Fibroblast of skin of scalp (primary cell): ENCODE measurements around the gene LYPD1.

ENCODE experiments used
- DNase-seq: peaks from one replicate; pipeline ENCODE4 v3.0.0-alpha.2; 2013

The LYPD1 gene

DNA sequence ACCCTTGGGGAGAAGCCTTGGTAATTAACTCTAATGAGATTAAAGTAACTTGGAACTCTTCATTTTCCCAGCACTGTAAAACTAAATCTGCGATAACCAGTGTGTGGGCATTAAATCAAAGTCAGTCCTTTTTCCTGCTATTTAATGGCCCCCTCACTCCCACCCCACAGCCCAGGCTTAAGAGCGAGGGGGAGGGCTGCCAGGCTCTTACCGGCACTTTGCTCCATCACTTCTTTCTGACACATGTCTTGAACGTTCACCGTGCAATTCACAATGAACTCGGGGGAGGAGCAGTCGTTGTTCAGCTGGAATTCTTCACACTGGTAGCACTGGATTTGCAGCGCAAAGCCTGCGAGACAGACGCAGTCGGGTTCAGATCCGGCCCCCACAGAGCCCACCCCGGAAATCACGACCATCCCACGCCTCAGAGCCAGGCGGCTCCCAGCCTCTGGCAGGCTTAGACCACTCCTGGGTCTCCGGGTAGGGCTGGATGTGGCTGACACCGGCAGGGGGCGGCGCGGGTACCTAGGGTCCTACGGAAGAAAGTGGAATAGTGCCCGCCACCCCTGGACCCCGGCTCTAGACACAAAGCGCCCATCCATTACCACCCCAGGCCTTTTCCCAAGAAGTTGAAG lies 1.7 kb downstream of the LYPD1 start:
- no peak for DNase-seq

DNA sequence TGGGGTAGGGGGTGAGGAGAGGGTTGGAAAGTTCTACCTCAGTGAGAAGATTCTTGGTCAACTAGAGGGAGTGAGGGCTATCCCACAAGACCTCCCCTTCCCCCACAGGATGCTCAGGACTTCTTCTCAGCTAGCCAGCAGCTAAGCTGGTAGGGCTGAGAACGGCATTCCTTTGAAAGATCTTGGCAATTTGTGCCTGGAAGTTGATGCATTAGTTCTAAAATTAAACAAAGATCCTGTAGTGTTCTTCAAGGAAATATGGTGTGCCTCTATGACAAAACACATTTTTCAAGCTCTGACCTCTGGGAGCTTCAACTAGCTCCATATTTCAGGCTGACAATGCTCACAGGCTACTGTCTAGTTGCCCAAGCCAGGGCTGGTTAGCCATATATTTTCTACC lies 2.3 kb downstream of the LYPD1 start:
- DNase-seq = peak; percentile 37

DNA sequence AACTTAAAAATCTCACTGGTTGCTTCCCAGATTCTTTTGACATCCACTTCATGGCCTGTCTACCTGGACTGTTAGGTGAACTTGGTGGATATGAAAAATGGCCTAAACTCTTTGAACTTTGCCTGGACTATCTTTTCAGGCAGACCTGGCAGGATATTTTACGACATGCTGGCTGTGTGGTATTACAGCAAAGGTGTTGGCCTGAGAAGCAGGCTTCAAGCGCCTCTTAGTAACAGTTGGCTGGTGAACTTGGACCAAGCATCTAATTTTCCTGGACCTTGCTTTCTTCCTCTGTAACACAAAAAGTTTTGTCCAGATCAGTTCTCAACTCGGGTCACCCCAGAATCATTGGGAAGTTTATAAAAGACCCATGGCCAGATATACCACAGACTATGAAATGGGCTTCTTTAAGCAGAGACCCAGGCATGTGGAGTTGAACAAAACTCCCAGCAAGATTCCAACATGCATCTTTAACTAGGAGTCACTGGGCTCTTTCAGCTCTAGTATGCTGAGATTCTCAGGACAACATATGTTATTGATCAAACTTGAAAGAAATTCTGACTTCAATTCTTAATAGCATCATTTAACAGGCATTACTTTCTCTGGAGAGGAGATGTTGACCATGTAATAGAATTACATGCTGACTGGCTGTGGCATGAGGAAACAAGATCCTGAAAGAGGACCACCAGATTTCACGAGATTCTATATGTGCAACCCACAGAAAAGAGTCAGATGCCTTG lies 4.4 kb downstream of the LYPD1 start:
- DNase-seq = no peak

GRCh38 chr2:132664096-132664495 lies 5.9 kb downstream of the LYPD1 start:
- no peak for DNase-seq

GRCh38 chr2:132662732-132663131 lies 7.3 kb downstream of the LYPD1 start:
- no peak for DNase-seq

GRCh38 chr2:132659331-132659730 lies 10.7 kb downstream of the LYPD1 start:
- DNase-seq = no peak

GRCh38 chr2:132656266-132656975 lies 13.6 kb downstream of the LYPD1 start:
- DNase-seq = no peak

- no peak for DNase-seq
These were observed 15.0 kb downstream of the LYPD1 start for GRCh38 chr2:132654968-132655367.

- DNase-seq = no peak
These were observed 15.7 kb downstream of the LYPD1 start for GRCh38 chr2:132654335-132654734.

DNA sequence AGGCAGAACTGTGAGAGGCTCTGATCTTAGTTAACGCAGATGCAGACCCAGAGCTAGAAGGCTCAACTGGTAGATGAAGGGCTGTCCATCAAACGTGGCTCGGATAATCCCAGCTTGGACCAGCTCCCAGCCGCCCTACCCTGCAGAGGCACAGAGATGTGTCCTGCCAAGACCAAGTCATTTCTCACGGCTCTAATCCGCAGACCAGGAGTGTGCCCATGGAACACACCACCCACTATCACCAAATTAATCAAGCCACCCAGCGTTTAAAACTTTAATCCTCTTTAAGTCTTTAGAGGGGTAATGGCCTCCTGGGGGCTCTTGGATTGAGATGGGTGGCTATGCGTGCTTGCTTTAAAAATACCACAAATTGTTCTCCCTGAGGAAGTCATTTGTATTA lies 17.5 kb downstream of the LYPD1 start:
- no peak for DNase-seq

DNA sequence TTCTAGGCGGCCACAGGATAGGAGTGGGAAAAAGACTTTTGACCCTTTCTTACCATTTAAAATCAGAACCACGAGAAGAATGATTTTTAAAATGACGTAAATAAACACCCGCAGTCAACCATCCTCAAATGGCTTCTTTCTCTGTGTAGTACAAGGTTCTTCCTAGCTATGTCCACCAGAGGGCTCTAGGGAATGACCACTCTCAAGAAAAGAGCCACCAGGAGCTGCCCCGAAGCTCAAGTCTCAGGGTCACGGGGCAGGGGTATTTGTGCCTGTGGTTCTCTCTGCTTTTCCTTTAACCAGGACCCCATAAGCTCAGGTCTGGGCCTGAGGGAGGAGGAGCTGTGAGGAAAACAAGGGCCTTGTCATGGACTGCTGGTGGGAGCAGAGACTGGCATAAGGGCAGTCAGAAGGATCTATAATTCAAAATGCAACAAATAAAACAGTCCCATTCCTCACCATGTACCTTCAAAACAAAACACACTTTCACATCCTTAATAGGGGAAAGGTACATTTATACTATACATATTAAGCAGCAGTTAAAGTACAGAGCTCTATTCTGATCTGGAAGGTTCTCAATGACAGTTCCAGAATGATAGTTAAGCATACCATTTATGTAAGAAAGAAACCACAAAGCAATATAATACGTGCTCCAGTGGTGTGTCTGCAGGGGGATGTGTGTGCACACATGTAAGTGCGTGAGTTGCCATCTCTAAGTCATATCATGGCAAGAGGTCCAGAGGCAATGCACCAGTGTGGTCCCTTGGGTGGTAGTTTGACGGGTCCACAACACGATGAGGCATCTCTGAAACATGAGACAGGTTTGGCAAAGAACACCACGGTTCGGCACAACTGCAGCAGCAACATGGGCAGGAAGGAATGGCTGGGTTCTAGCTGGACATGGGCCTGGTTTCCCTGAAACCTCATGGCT lies 18.6 kb downstream of the LYPD1 start:
- DNase-seq = peak; percentile 35

GRCh38 chr2:132646540-132647108 lies 23.4 kb downstream of the LYPD1 start:
- DNase-seq = no peak

DNA sequence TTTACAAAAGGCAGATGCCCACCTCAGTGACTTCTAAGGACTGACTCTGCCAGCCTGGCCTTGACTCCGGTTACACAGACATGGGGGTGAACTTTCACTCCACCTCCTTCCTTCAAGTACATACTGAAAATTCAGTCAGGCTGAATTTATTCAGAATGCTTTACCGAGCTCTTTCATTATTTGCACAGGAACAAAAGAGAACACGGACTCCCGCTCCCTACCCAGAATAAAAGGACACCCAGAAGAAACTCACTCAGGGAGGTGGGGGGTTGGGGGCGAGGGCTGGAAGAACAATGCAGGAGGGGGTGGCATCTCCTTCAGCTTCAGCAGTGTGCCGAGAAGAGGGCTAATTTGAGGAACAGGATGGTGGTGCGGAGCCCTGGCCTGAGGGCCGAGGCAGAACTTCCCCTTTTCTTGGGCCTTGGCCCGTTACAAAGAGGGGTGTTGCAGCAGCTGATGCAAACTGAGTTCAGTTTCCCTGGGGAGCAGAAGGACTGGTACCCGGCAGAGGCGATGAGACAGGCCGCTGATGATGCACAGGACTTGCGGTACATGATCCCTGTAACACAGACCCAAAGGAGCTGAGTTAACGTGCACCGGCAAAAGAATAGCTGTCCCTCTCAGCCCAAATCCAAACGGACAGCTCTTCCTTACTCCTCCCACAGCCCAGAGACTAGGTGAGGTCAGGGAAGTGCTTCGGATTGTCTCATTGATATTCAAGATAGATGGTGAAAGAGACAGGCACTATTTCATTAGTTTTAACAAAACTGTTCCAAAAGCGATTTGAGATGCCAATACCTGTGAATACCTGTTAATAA lies 24.1 kb downstream of the LYPD1 start:
- DNase-seq = no peak

GRCh38 chr2:132645176-132645575 lies 24.8 kb downstream of the LYPD1 start:
- no peak for DNase-seq

GRCh38 chr2:132642415-132642814 lies 27.6 kb downstream of the LYPD1 start:
- DNase-seq = no peak

- DNase-seq = no peak
These were observed 28.2 kb downstream of the LYPD1 start for GRCh38 chr2:132641819-132642218.

DNA sequence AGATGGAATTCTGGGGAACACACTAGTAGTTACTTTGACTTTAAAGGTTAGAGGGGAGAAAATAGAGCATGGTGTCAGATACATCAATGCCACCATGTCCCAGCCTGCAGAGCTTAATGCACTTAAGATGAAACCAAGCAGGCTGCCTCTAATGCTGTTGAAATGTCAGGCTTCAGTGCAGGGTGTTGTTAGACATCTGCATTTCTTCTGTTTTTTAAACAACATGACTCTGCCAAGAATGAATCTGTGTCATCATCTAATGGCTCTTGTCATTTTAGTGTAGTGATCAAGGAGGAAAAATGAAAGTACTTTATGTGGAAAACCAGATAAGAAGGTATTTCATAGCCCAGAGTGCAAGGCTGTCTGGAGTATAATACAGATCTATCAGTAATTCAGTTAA lies 29.9 kb downstream of the LYPD1 start:
- DNase-seq = no peak

- no peak for DNase-seq
These were observed 31.5 kb downstream of the LYPD1 start for GRCh38 chr2:132638313-132639040.

DNA sequence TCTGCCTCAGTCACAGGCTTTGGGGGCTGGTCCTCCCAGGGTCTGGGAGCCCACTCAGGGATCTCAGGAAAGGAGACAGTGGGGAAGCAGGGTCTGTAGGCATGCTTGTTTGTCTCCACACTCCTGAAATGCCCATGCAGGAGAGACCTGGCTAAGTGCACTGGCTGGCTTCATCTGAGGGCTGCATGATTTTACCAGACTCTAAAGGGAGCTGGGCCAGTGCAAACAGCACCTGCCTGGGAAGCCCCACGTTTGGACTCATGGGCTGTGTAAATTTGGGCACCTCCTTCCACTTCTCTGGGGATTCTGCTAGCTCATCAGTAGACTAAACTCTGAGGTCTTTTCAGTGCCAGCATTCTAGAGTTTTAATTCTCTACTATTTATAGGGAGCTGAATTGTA lies 33.7 kb downstream of the LYPD1 start:
- DNase-seq = no peak

DNA sequence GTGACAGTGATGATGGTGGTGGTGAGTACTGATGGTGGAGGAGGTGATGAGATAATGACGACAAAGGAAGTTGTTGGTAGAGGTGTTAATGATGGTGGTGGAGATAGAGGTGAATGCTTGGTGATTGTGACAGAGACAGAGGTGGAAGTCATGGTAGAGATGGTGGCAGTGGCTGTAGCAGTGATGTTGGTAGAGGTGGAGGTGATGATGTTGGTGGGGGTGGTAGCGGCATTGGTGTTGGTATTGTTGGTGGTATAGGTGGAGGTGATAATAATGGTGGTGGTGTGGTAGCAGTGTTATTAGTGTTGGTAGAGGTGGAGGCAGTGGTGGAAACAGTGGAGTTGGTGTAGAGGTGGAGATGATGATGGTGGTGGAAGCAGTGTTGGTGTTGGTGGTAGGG lies 36.4 kb downstream of the LYPD1 start:
- DNase-seq = no peak
